HG02759 (cell line): ENCODE results near the gene FAM131B.

Experiments used
- ATAC-seq: cut with Tn5 transposase; IDR thresholded peaks from one replicate; pipeline ENCODE4 v1.9.1; 2021; ENCODE audit warnings: mild to moderate bottlenecking, moderate library complexity; ENCODE audit not compliant: unreplicated experiment

The FAM131B gene

DNA sequence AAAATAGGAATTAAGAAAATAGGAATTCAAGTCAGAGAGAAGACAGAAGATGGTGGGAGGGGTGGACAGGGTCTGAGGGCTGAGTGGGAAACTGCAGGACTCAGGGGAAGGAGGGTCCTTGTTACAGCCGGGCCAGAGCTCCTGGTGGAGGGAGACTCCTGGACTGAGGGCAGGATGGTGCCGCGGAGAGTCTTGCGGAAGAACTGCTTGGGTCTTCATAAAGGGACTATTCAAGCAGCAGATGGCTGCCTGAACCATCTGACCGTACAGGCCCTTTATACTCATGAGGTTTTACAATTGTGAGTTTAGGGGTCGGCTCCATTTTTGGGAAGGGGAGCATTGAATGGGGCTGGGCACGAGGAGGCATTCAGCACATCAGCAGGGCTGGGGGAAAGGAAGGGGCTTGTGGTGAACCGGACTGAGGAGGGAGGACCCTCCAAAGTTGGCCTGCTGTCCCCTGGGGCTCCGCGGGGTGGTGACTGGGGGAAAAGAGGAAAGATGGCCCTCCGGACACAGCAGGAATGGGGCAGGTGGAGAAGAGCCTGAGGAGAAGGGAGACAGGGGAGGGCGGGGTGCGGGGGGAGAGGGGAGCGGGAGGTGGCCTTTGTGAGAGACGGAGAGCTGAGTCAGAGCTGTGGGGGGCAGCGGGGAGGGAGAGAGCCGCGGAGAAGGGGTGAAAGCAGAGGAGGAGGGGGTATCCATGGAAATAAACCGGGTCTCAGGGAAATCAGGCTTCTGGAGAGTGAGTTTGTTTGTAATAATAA is 1.5 kb downstream of the FAM131B start:
- ATAC-seq, result no peak

DNA sequence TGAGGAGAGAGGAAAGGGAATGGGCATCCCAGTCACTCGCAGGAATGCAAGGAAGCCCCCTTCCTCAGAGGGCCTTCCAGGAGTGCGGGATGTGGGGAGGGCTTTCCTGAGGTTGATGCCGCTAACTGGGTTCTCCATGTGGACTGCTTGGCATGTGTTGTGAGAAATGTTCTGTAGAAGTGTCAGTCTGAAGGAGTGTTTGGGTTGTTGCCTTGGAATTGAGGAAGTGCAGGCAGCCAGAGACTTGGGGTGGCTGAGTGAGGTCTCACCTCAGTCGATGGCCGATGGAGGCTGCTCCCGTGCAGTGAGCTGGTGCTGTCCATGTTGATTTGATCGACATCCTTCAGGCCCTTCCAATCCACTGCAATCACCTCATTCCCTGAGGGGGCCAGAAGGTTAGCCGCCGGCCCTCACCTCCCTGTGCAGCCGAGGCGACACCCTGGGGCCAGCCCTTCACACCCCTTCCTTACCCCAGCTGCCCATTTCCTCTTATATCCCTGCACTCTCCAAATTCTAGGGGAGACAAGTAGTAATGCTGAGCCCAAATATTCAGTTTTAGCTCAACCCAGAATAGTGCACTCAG is 2.7 kb downstream of the FAM131B start:
- ATAC-seq, result no peak

DNA sequence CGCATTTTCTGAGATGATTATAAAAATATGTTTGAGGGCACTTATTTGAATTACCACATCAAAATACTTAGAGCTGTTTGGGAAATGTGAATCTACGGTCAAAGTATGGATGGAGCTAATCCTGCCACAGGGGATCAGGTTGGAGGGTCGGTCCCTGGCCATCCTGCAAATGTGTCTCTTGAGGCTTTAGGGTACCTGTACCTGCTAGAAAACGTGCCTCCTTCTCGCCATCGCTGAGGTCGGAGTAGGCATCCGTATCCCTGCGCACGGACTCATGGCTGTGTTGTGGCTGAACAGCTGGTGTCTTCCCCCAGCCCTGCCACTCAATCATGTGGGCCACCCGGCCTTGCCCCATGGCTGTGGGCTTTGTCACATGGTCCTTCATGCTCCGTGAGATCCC is 3.9 kb downstream of the FAM131B start:
- no peak for ATAC-seq

DNA sequence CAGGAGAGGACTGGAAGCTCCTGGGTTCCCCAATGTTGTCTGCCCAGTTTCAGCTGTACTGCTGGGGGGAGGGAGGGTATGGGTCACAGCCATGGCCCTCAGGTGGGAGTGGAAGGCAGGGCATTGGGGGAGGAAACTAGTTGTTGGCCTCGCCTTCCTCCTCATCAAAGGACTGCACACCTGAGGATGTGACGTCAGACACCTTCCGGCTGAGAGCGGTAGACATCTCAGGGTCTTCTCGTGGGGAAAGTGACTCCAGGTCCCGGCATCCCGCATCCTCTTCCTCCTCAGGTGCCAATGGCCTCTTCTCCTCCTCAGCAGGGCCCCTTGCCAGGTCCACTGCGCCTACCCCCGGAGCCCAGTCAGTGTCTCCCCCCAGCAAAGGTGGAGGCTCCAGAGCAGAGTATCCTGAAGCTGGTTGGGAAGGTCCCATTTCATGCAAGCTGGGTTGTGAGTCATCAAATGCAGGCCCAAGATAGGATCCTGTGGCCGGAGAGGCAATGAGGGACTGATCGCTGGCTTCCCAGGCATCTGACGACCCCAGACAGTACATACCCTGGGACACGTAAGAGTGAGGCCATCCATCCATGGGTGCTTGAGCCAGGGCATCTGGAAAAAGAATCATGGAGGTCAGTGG is 6.0 kb downstream of the FAM131B start:
- ATAC-seq, result no peak

DNA sequence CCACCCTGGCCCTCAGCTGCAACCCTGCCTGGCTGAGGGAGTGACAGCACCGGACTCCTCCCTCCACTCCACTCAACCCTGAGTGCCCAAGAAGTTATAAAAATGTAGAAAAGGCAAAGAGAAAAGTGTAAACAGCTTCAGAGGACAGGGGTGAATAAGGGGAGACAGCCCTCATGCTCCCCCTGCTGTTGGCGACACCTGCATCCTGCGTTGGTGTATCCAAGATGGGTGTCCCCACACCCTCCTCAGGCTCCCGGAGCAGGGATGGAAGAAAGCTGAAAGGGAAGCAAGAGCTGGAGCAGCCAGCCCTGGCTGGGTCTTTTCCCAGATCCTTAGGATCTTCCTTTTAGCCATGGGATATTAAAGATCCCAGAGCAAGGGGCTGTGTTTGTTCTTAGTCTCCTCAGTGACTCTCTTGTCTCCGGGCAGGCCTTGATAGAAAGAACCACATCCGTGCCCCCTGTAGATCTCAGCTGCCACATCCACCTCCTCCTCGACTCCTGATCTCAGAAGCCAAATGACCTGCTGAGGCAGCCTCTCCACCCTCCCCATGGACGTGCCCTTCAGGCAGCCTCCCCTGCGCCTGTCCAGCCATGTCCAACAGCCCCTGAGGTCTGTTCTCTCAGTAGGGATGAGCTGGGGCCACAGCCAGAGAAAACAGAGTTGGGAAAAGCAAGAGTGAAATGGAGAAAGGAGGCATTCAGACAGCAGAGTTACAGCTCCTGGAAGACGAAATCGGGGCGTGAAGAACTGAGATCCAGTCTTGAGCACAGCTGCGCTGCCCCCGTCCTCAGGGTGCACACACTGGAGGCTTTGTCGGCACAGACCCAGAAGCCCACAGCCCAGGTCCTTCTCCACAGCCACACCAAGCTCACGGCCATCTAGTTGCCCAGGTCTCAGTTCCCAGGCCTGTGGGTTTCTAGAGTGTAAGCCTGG is 6.8 kb downstream of the FAM131B start:
- ATAC-seq, result no peak

DNA sequence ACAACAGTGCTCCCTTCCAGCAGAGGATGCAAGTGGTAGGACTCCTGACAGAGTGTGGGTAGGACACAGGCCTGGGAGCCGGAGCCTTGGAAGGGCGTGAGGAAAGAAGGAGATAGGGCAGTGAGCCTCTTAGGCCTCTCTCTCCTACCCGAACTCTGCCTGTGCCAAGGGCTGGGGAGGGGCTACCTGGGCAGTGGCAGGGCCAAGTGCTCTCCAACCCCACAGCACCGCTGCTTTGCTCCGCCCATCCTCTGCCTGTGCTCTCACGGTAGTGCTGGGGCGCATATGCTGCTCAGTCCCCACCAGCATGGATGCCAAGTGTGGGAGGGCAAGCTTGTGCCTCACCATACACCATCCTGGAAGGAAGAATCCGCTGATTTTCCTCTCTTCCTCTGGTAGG is 7.5 kb downstream of the FAM131B start:
- ATAC-seq, result no peak

DNA sequence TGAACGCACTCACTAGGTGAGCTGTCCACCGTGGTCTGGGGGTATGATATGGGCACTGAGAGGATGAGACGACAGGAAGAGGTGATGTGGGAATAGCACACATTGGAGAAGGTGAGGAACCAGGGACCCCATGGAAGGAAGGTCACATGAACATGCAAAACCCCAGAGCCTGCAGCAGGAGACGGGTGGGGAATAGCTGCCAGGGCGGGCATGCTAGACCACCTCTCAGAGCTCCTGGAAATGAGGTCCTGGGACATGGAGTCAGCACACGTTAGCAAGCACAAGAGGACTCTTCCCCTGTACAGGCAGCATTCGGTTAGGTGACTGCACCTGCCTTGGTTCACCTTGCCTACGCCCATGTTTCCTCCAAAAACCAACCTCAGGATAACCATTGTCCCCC is 8.1 kb downstream of the FAM131B start:
- no peak for ATAC-seq

DNA sequence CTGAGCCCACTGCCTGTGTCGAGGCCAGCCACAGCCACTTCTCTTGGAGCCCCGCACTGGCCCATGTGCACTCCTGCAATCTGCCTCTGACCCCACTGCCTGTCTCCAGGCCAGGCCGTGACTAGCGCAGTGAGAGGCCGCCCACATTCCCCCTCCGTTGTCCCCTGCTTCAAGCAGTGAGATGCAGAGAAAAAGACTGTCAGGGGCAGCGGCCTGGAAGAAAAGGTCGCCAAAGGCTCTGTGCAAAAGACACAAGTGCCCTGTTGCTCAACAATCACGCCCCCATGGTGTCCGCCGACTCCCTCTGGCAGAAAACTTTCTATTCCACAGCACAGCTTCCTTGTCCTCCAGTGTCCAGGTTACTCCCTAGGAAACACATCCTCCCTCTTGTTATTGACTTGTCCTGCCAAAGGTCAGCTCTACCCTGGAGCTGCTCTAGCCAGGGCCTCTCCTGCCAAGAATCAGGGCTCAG is 9.9 kb downstream of the FAM131B start:
- ATAC-seq, result no peak

DNA sequence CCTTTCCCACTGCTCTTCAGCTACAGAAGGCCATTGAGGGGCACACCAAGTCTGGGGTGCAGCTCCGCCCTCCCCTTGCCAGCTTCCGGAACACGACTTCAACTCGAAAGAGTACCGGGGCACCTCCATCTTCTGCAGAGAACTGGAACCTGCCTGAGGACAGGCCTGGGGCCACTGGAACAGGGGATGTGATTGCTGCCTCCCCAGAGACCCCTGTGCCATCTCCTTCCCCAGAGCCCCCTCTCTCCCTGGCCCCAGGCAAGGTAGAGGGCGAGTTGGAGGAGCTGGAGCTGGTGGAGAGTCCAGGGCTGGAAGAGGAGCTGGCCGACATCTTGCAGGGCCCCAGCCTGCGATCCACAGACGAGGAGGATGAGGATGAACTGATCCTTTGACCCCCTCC is 10.9 kb downstream of the FAM131B start:
- ATAC-seq, result no peak

DNA sequence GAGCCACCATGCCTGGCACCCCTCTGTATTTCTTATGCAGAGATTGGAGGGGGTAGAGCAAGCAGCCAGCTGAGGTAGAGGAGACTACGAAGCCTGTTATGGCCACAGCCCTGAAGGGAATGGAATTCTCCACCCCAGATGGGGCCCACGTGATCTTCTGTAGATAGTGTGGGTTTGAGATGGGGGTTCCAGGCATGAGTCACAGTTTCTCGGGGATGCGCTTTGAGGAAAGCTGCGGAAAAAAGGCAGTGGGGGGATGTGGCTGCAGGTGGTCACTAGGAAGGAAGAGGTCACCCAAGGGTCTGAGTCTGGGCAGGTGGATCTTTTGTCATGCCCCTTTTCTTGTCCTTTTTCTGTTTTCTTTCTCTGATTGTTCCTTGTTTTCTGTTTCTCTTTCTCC is 11.5 kb downstream of the FAM131B start:
- ATAC-seq, result no peak

DNA sequence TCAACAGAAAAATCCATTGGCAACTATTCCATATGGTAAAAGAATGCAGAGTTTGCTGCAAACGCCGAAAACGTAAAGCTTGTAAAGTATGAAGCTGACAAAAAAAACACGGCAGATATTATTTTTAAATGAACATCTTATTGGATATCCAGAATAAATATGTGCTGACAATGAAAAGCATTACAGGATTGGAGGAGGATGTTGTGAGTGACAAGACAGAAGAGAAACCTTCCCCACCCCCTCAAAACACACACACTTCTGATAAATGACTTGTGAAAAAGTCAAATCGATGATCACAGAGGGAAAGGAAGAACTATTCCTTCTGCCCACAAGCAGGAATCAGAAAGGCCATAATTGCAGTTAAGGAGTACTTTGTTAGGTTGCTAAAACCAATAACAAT is 14.6 kb downstream of the FAM131B start:
- ATAC-seq, result no peak

DNA sequence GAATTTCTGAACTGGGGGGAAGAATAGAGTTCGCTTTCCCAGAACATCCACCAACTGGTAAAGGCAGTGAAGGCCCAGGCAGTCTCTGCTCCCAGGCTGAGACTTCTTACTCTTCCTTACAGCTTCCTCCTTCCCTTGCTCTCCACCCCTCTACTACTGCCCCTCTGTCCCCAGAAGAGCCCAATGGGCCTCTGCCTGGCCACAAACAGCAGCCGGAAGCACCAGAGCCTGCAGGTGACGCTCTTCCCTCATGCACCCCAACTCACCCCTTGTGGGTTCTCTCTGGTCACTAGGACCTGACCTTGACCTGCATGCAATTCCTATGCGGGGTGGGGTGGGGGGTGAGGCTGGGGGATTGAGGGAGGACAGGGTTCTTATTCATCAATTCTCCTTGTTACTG is 16.5 kb downstream of the FAM131B start:
- no peak for ATAC-seq

DNA sequence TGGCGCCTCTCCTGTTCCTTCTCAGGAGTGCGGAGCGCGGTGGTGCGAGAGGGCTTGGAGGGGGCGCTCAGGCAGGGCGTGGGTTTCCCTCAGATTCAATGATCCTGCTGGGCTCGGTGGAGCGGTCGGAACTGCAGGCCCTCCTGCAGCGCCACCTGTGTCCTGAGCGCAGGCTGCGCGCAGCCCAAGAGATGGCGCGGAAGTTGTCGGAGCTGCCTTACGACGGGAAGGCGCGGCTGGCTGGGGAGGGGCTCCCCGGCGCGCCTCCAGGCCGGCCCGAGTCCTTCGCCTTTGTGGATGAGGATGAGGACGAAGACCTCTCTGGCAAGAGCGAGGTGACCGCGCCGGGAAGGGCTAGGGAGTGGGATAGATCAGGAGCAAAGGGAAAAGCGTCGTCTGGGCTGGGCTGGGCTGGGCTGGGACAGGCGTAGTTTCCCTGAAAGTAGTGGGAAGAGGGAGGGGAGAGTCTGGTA is 17.0 kb downstream of the FAM131B start:
- peak; percentile 94 for ATAC-seq

DNA sequence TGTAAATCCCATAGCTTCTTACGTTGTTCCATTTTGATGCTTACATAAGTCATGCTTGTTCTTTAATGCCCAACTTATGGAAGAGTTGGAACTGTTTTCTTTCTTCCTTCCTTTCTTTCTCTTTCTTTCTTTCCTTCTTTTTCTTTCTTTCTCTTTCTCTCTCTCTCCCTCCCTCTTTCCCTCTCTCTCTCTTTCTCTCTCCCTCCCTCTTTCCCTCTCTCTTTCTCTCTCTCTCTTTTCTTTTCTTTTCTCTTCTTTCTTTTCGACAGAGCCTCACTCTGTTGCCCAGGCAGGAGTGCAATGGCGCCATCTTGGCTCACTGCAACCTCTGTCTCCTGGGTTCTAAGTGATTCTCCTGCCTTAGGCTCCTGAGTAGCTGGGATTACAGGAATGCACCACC is 18.9 kb downstream of the FAM131B start:
- ATAC-seq, result no peak

DNA sequence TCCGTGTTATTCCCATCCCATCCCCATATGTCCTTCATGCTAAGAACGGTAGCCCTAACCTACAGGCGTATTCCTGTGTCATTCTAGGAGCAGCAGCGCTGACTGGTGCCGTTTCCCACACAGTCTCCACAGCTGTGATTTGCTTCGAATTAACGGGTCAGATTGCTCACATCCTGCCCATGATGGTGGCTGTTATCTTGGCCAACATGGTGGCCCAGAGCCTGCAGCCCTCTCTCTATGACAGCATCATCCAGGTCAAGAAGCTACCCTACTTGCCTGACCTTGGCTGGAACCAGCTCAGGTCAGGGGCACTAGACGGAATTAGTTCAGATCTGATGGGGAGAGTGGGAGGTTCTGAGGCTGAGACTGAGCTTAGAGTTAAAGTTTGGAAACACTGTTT is 20.7 kb downstream of the FAM131B start:
- ATAC-seq, result no peak

DNA sequence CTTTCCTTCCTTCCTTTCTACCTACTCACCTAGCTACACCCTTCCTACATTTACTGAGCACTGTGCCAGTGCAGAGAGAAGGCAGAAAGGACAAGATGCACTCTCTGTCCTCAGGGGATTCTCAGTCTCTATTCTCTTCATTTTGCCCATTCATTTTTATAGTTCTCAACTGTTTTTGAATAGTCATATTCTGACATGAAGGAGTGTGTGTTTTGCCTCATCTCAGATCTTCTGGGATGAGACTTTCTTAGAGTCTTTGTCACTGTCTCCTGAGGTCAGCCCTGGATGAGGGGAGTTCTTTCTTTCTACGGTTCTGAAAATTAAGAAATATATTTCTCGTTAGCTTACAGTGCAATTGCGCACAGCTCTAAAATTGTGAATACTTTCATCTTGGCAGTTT is 25.3 kb downstream of the FAM131B start:
- no peak for ATAC-seq

DNA sequence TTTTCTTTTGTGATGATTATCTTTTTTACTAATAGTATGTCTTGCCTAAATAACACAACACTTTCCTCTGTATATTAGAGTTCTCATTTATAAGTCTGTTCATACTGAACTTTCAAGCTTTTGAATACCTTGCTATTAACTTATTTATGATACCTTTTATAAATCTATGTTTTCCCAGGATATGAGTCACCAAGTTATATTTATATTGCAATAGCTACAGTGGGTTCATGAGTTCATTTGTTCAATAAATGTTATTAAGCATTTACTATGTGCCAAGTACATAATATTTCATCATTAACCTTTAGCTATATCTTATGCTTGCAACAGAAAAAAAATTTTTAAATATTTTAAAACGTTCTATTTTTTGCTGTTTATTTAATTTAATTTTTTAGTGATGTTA is 28.3 kb downstream of the FAM131B start:
- ATAC-seq, result no peak

DNA sequence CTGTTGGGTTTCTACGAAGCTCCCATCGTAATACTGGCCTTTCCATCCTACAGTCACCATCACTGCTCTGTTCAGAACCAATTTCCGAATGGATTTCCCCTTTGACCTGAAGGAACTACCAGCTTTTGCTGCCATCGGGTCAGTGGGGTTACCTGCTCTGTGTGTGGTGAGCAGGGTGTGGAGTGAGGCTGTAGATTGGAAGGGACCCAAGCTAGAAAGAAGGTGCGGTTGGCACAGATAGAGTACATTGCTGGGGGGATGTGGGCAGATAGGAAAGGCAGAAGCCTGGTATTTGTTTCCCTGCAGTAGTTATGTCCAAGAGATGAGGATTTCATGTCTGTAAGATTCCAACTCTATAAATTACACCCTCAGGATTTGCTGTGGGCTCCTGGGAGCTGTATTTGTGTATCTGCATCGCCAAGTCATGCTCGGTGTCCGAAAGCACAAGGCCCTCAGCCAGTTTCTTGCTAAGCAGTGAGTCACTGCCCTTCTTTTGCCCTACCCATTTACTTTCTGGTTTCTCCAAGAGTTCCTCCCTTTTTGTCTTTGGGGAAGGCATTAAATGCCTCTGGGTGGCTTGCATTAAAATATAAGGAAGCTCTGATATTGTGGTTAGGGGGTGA is 31.2 kb downstream of the FAM131B start:
- ATAC-seq, result no peak

DNA sequence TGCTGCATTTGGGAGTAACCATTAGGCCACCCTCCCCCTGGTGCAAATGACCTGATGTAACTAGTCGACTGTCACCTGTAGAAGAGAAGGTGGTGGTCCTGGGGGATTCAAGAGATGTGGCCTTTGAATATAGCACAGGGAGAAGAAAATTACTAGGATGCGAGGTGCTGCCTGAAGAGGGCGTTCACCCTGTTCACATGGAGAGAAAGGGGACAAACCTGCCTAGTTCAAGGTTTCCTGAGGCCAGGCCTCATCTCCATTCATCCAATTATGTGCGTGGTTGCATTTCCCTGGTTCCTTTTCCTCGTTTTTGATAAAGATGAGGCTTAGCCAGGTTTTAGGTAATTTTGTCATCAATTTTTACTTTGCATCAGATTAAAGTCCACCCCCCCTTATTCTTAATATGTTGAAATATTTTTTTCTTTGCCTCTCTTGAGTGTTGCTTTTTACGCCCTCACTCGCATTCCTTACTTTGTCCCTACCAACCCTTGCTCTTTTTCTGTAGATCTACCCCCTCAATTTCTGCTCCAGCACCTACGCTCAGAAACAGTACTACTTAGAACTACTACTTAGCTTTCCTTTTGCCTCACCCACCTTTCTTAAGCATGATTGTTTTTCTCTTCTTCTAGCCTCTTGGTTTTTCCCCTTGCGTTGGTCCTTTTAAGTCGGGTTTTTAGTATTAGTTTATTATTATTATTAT is 32.9 kb downstream of the FAM131B start:
- no peak for ATAC-seq

DNA sequence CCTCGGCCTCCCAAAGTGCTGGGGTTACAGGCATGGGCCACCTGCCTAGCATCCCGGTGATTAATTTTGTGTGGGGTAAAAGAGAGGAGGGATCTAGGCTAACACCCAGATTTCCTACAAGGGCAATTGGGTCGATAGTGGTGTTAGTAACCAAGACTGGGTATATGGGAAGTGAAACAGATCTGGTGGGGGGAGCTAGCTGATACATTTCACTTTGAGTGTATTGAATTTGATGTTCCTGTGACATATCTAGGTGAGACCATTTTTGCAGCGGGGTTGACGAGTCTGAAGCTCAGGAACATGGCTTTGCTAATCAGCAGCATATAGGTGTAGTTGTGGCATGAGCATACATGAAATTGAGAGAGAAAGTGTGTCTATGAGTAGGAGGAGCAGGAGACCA is 34.6 kb downstream of the FAM131B start:
- ATAC-seq, result peak; percentile 64
